ENCODE measurements around the gene LEAP2.

GRCh38 chr5:132901730-132902129 is 28.3 kb downstream of the LEAP2 start:
- no peak for TF ChIP-seq ZNF274 (IDR thresholded peaks at IDR 0.05; ENCODE audit: low read length)
- no peak for TF ChIP-seq ZNF274 (tag by site-specific recombination; IDR thresholded peaks at IDR 0.05; ENCODE audit: borderline replicate concordance)
- no peak for TF ChIP-seq ZNF112 (tag by site-specific recombination; IDR thresholded peaks at IDR 0.05)
- no peak for TF ChIP-seq HOXC10 (CRISPR knock-in tag; IDR thresholded peaks at IDR 0.05)
- no peak for TF ChIP-seq ZNF488 (tag by site-specific recombination; IDR thresholded peaks at IDR 0.05)
- TF ChIP-seq KLF17 (tag by site-specific recombination; IDR thresholded peaks at IDR 0.05), result no peak
- no peak for TF ChIP-seq SP2 (tag by site-specific recombination; IDR thresholded peaks at IDR 0.05)
- TF ChIP-seq ZNF555 (tag by site-specific recombination; conservative IDR thresholded peaks at IDR 0.05), result no peak
- TF ChIP-seq ZNF223 (tag by site-specific recombination; IDR thresholded peaks at IDR 0.05), result no peak
- TF ChIP-seq GLI4 (tag by site-specific recombination; IDR thresholded peaks at IDR 0.05), result no peak
- no peak for TF ChIP-seq OSR2 (tag by site-specific recombination; IDR thresholded peaks at IDR 0.05)
- no peak for TF ChIP-seq ZNF776 (tag by site-specific recombination; IDR thresholded peaks at IDR 0.05; ENCODE audit: borderline replicate concordance)
- no peak for TF ChIP-seq ZNF777 (tag by site-specific recombination; IDR thresholded peaks at IDR 0.05; ENCODE audit: borderline replicate concordance)
- TF ChIP-seq CTCF (tag by site-specific recombination; IDR thresholded peaks at IDR 0.05), result no peak
- TF ChIP-seq REST (tag by site-specific recombination; IDR thresholded peaks at IDR 0.05), result no peak
